Smooth muscle cell (in vitro differentiated cells): ENCODE results near the gene DBH. TPM values are rescaled to one million over a fixed set of nuclear protein-coding genes. Genes with fewer than 3 reads are reported as not detected.

Source experiments
- DNase-seq: peaks from one replicate; lab custom pipeline; 2025; ENCODE audit not compliant: unreplicated experiment; lab: John Stamatoyannopoulos, UW
- H2AFZ ChIP-seq: fragments of 200-600 bp; sonication (generic); 2 replicates; pipeline ENCODE4 v1.6.0; 2016; ENCODE audit warnings: antibody characterized with exemption, low read depth, mild to moderate bottlenecking
- H3F3A ChIP-seq: fragments of 200-600 bp; sonication (generic); 2 replicates; pipeline ENCODE4 v1.6.0; 2017; ENCODE audit warnings: antibody characterized with exemption, low read depth
- H3K27ac ChIP-seq: fragments of 200-600 bp; sonication (generic); 2 replicates; pipeline ENCODE4 v1.5.1; 2016; ENCODE audit warnings: low read depth, mild to moderate bottlenecking
- H3K27me3 ChIP-seq: fragments of 200-600 bp; sonication (generic); 2 replicates; pipeline ENCODE4 v1.6.1; 2016; ENCODE audit warnings: low read depth, mild to moderate bottlenecking
- H3K36me3 ChIP-seq: fragments of 200-600 bp; sonication (generic); 2 replicates; pipeline ENCODE4 v1.5.1; 2016; ENCODE audit warnings: low read depth
- H3K4me1 ChIP-seq: fragments of 200-600 bp; sonication (generic); 2 replicates; pipeline ENCODE4 v1.5.1; 2016; ENCODE audit warnings: low read depth
- H3K4me2 ChIP-seq: fragments of 200-600 bp; sonication (generic); 2 replicates; pipeline ENCODE4 v1.6.0; 2016; ENCODE audit warnings: mild to moderate bottlenecking
- H3K4me3 ChIP-seq: fragments of 200-600 bp; sonication (generic); 2 replicates; pipeline ENCODE4 v1.5.1; 2016; ENCODE audit warnings: mild to moderate bottlenecking
- H3K79me2 ChIP-seq: fragments of 200-600 bp; sonication (generic); 2 replicates; pipeline ENCODE4 v1.6.0; 2016; ENCODE audit warnings: low read depth, mild to moderate bottlenecking
- H3K9ac ChIP-seq: fragments of 200-600 bp; sonication (generic); 2 replicates; pipeline ENCODE4 v1.6.0; 2016; ENCODE audit warnings: low read depth
- H3K9me3 ChIP-seq: fragments of 200-600 bp; sonication (generic); replicated peaks from 2 replicates; pipeline ENCODE4 v1.5.1; 2016; ENCODE audit warnings: low read depth
- H4K20me1 ChIP-seq: fragments of 200-600 bp; sonication (generic); 2 replicates; pipeline ENCODE4 v1.6.0; 2016; ENCODE audit warnings: low read depth
- WGBS: methylation state at CpG from one replicate; pipeline ENCODE4 v1.1.7; 2016; ENCODE audit warnings: low lambda C conversion rate; 5-methylcytosine and 5-hydroxymethylcytosine counted together
- polyA plus RNA-seq: library from polyadenylated mRNA; unstranded; fragments of >200 nt; fragmentation: Nextera tagmentation; extraction: Ambion mirVana; gene quantifications from 2 replicates; pipeline ENCODE4 v1.2.1, GENCODE V29; 2016
- total RNA-seq: library from RNA; depleted of rRNA; stranded (reverse); fragments of >200 nt; gene quantifications from 2 replicates; pipeline ENCODE4 v1.2.3, GENCODE V29; 2014
- TF ChIP-seq, protein P1 (sequence below): fragments of 200-600 bp; sonication (generic); IDR thresholded peaks from 2 replicates; pipeline ENCODE4 v1.5.1; 2017; ENCODE audit warnings: borderline replicate concordance, mild to moderate bottlenecking, antibody characterized with exemption; ENCODE audit not compliant: insufficient read depth, poor library complexity, severe bottlenecking

The DBH gene
- total and polyA plus RNA-seq, 2 experiments from 2014 or later: 0.22 TPM; not detected in 1

DNA sequence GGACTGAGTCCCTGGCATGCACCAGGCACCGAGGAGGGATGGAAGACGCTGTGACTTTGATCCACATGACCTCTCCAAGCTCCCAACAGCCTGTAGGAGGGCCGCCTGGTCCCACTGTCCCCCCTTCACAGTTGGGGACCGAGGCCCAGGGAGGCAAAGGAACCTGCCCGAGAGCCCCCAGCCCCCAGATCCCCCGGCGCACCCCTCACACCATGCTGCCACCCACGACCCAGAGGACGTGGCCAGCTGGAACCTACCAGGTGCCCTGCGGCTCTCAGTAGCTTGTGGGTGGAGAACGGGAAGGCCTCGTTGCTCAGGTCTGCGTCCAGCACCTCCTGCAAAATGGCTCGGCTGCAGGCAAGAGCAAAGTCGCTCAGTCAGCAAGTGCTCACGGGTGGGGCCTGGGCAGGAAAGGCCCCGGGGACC lies 48.8 kb downstream of the DBH start:
- H3K4me1 ChIP-seq: no peaks in the 10 kb centered on the region
- H3K9ac ChIP-seq: no peak overlapping the region
- DNase-seq: no peak
- no peak overlapping the region for H3K27ac ChIP-seq
- H3K79me2 ChIP-seq: no peaks in the 10 kb centered on the region
- no peak overlapping the region for H3K4me2 ChIP-seq
- no peaks in the 10 kb centered on the region for H4K20me1 ChIP-seq
- H2AFZ ChIP-seq: no peak overlapping the region
- H3K9me3 ChIP-seq: no peaks in the 10 kb centered on the region
- TF ChIP-seq, protein P1, sequence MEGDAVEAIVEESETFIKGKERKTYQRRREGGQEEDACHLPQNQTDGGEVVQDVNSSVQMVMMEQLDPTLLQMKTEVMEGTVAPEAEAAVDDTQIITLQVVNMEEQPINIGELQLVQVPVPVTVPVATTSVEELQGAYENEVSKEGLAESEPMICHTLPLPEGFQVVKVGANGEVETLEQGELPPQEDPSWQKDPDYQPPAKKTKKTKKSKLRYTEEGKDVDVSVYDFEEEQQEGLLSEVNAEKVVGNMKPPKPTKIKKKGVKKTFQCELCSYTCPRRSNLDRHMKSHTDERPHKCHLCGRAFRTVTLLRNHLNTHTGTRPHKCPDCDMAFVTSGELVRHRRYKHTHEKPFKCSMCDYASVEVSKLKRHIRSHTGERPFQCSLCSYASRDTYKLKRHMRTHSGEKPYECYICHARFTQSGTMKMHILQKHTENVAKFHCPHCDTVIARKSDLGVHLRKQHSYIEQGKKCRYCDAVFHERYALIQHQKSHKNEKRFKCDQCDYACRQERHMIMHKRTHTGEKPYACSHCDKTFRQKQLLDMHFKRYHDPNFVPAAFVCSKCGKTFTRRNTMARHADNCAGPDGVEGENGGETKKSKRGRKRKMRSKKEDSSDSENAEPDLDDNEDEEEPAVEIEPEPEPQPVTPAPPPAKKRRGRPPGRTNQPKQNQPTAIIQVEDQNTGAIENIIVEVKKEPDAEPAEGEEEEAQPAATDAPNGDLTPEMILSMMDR: no peak
- 87% methylated on average over 17 of the region's 17 CpGs for WGBS
- no peaks in the 10 kb centered on the region for H3K27me3 ChIP-seq
- H3F3A ChIP-seq: peaks cover 3% of the 10 kb centered on the region
- H3K36me3 ChIP-seq: no peaks in the 10 kb centered on the region
- no peak overlapping the region for H3K4me3 ChIP-seq

DNA sequence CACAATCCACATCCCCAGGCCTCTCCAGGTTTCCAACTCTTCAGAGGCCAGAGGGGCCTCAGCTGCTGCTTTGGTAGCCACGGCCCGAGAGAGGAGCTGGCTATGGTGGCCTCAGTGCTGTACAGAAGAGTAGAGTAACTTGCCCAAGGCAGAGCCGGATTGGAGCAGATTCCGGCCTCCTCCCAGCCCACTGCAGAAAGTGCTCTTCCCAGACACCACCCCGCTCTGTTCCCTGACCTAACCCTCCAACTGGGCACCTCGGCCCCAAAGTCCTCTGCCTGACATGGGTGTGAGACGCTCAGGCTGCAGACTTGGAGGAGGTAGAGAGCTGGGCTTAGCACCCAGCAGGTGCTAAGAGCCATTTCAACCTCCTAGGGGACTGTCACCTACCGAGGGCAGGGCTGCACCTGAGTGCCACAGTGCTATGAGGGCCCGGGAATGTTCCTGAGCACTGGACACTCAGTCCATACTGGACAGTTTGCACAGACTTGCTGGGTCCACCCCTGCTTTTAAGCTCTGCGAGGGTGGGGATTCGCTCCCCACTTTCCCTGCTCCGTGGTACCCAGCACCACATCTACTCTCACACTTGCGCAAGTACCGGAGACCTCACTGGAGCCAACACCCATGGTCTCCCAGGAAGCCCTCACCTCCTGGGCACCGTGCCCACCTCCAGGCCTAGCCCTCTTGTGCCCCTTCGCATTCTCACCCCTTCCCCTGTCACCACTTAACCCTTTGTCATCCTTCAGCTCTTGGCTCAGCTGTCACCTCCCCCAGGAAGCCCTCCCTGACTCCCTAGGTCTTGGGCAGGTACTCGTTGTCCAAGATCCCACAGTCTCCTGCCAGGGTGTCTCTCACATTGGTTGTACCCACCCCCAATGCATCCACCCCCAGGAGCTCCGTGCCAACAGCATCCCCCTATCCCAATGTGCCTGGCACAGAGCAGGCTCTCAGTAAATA lies 49.8 kb downstream of the DBH start:
- no peaks in the 10 kb centered on the region for H3K79me2 ChIP-seq
- no peak overlapping the region for H2AFZ ChIP-seq
- no peaks in the 10 kb centered on the region for H3K4me1 ChIP-seq
- no peaks in the 10 kb centered on the region for H3K9me3 ChIP-seq
- TF ChIP-seq, protein P1: no peak
- H3K4me2 ChIP-seq: no peak overlapping the region
- no peaks in the 10 kb centered on the region for H3K36me3 ChIP-seq
- no peak overlapping the region for H3K27ac ChIP-seq
- DNase-seq: no peak
- peaks cover 3% of the 10 kb centered on the region for H3F3A ChIP-seq
- H4K20me1 ChIP-seq: no peaks in the 10 kb centered on the region
- 95% methylated on average over 18 of the region's 18 CpGs for WGBS
- H3K4me3 ChIP-seq: no peak overlapping the region
- H3K9ac ChIP-seq: no peak overlapping the region
- no peaks in the 10 kb centered on the region for H3K27me3 ChIP-seq

DNA sequence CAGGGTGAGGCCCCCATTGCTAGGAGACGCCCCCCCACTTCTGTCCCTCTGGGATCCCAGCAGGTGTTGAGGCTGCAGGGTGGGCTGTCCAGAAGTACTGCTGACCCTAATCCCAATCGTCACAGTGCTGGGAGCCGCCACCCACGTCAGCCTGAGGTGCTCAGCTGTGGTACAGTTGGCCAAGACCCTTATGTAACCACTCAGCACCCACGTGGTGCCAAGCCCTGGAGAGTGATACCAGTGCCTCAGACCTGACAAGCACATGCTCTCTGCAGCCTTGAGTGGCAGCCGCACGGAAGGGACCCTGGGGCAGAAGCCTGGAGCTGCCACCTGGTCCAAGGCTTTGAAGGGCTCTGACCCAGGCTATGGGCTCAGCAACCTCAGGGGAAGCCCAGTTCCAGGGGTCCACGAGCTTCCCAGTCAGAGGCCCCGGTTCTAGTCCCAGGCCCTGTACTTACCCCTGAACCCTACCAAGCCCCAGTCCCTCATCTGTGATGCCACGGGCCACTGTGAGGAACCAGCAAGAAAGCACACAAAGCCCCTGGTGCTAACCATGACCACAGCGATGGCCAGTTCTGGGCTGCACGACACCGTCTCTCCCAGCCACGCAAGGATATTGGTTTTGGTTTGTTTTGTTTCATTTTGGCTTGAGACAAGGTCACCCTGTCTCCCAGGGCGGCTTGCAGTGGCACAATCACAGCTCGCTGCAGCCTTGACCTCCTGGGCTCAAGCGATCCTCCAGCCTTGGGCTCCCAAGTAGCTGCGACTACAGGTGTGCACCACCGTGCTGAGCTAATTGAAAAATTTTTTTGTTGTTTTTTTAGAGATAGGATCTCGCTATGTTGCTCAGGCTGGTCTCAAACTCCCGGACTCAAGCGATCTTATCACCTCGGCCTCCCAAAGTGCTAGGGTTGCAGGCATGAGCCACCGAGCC lies 50.7 kb downstream of the DBH start:
- 96% methylated on average over 24 of the region's 24 CpGs for WGBS
- H3K4me2 ChIP-seq: no peak overlapping the region
- no peaks in the 10 kb centered on the region for H3K9me3 ChIP-seq
- no peak overlapping the region for H3K27ac ChIP-seq
- no peak overlapping the region for H3K4me3 ChIP-seq
- peaks cover 3% of the 10 kb centered on the region for H3F3A ChIP-seq
- H3K4me1 ChIP-seq: peaks cover 8% of the 10 kb centered on the region
- no peaks in the 10 kb centered on the region for H3K27me3 ChIP-seq
- TF ChIP-seq, protein P1: no peak
- H3K79me2 ChIP-seq: no peaks in the 10 kb centered on the region
- no peak for DNase-seq
- no peak overlapping the region for H3K9ac ChIP-seq
- H4K20me1 ChIP-seq: no peaks in the 10 kb centered on the region
- H2AFZ ChIP-seq: no peak overlapping the region
- no peaks in the 10 kb centered on the region for H3K36me3 ChIP-seq
